SU-DHL-6 (cell line): ENCODE results near the gene DGUOK.
A peak's percentile ranks its signal among the peaks of the same experiment; 100 is the strongest.

Experiments used
- H2AFZ ChIP-seq: fragments of 200-600 bp; sonication (generic); 2 replicates; pipeline ENCODE4 v1.6.1; 2014; ENCODE audit warnings: low read depth, mild to moderate bottlenecking, moderate library complexity, mixed read lengths, antibody characterized with exemption, low read length; ENCODE audit not compliant: severe bottlenecking
- H3F3A ChIP-seq: fragments of 200-600 bp; shearing (Covaris generic); 2 replicates; pipeline ENCODE4 v1.6.0; 2016; ENCODE audit warnings: antibody characterized with exemption, mild to moderate bottlenecking; ENCODE audit not compliant: insufficient read depth
- H3K27ac ChIP-seq: fragments of 200-600 bp; sonication (generic); 2 replicates; pipeline ENCODE4 v1.5.1; 2016; ENCODE audit warnings: low read depth, mild to moderate bottlenecking, low read length, moderate library complexity, mixed read lengths
- H3K27me3 ChIP-seq: fragments of 200-600 bp; sonication (generic), shearing (Covaris generic); 2 replicates; pipeline ENCODE4 v1.6.0; 2014; ENCODE audit warnings: mild to moderate bottlenecking, low read length
- H3K36me3 ChIP-seq: fragments of 200-600 bp; sonication (generic); 2 replicates; pipeline ENCODE4 v1.6.1; 2014; ENCODE audit warnings: mild to moderate bottlenecking, low read length, mixed read lengths
- H3K4me2 ChIP-seq: fragments of 300-600, 200-600 bp; shearing (Covaris generic), sonication (generic); 2 replicates; pipeline ENCODE4 v1.6.0; 2014; ENCODE audit warnings: low read length, low read depth, mild to moderate bottlenecking; ENCODE audit not compliant: poor library complexity, severe bottlenecking
- H3K4me3 ChIP-seq: fragments of 200-600 bp; sonication (generic); 2 replicates; pipeline ENCODE4 v1.5.1; 2014; ENCODE audit warnings: antibody characterized with exemption, low read length, mild to moderate bottlenecking, mixed read lengths; ENCODE audit not compliant: insufficient read depth, poor library complexity, severe bottlenecking
- H3K79me2 ChIP-seq: fragments of 200-600 bp; sonication (generic); 2 replicates; pipeline ENCODE4 v1.6.1; 2014; ENCODE audit warnings: mild to moderate bottlenecking, low read length, moderate library complexity; ENCODE audit not compliant: insufficient read depth
- H3K9ac ChIP-seq: fragments of 200-600 bp; sonication (generic); 2 replicates; pipeline ENCODE4 v1.7.0; 2014; ENCODE audit warnings: mild to moderate bottlenecking, low read length
- H3K9me2 ChIP-seq: fragments of 200-600 bp; sonication (generic); replicated peaks from 2 replicates; pipeline ENCODE4 v1.6.1; 2014; ENCODE audit warnings: low read length; ENCODE audit not compliant: insufficient read depth
- H3K9me3 ChIP-seq: fragments of 200-600 bp; sonication (generic); 2 replicates; pipeline ENCODE4 v1.6.1; 2014; ENCODE audit warnings: low read length, mixed read lengths; ENCODE audit not compliant: insufficient read depth
- H4K20me1 ChIP-seq: fragments of 200-600 bp; sonication (generic); 2 replicates; pipeline ENCODE4 v1.6.1; 2014; ENCODE audit warnings: low read depth, mild to moderate bottlenecking, antibody characterized with exemption, low read length, moderate library complexity, mixed read lengths
- EZH2phosphoT487 ChIP-seq: fragments of 200-600 bp; sonication (generic), shearing (Covaris generic); conservative IDR thresholded peaks from 2 replicates; pipeline ENCODE4 v1.6.1; 2018; ENCODE audit warnings: mild to moderate bottlenecking, antibody characterized with exemption, low read length, moderate library complexity, mixed read lengths
- TF ChIP-seq, protein P1 (sequence below): fragments of 200-600 bp; sonication (generic); IDR thresholded peaks from one replicate; pipeline ENCODE4 v1.5.1; 2017; ENCODE audit warnings: antibody characterized with exemption, mild to moderate bottlenecking, low read length, moderate library complexity; ENCODE audit not compliant: insufficient read depth, poor library complexity, severe bottlenecking

The DGUOK gene

GRCh38 chr2:73906847-73907505 lies 19.7 kb upstream of the DGUOK start:
- no peak overlapping the region for H3K4me2 ChIP-seq
- TF ChIP-seq, protein P1, sequence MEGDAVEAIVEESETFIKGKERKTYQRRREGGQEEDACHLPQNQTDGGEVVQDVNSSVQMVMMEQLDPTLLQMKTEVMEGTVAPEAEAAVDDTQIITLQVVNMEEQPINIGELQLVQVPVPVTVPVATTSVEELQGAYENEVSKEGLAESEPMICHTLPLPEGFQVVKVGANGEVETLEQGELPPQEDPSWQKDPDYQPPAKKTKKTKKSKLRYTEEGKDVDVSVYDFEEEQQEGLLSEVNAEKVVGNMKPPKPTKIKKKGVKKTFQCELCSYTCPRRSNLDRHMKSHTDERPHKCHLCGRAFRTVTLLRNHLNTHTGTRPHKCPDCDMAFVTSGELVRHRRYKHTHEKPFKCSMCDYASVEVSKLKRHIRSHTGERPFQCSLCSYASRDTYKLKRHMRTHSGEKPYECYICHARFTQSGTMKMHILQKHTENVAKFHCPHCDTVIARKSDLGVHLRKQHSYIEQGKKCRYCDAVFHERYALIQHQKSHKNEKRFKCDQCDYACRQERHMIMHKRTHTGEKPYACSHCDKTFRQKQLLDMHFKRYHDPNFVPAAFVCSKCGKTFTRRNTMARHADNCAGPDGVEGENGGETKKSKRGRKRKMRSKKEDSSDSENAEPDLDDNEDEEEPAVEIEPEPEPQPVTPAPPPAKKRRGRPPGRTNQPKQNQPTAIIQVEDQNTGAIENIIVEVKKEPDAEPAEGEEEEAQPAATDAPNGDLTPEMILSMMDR, result no peak
- TF ChIP-seq EZH2phosphoT487, result no peak
- no peaks in the 10 kb centered on the region for H3K27me3 ChIP-seq
- no peaks in the 10 kb centered on the region for H3K79me2 ChIP-seq
- no peaks in the 10 kb centered on the region for H3K9me2 ChIP-seq
- H4K20me1 ChIP-seq, result no peaks in the 10 kb centered on the region
- no peaks in the 10 kb centered on the region for H3K36me3 ChIP-seq
- H3K9me3 ChIP-seq, result no peaks in the 10 kb centered on the region
- H3K4me3 ChIP-seq, result no peak overlapping the region
- H3K27ac ChIP-seq, result no peak overlapping the region
- H3K9ac ChIP-seq, result no peak overlapping the region
- H3F3A ChIP-seq, result no peaks in the 10 kb centered on the region
- H2AFZ ChIP-seq, result no peak overlapping the region

DNA sequence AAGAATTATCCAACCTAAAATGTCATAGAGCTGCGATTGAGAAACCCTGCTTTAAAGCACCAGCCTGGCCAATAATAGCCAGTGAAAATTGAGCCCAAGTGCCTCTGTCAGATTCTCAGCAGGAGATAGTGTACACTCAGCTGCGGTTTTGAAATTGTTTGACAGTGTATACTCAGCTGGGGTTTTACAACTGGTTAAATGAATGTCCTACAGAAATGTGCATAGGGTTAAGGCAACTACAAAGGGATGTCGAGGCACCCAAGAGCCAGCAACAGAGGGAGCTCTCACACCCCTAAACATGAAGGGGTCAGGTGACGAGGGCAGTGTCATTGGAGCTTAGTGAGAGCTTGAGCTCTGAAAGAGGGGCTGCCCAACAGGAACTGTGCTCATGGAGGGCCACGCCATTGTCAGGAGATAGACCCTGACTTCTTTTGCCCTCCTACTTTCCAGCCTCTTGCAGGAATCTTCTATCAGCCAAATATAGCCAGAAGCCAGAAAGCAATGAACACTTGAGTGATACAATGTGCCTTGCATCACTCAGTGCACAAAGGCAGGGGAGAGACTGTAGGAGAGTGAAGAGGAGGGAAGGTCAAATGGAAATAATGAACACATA lies 18.7 kb upstream of the DGUOK start:
- H3F3A ChIP-seq, result no peaks in the 10 kb centered on the region
- no peak overlapping the region for H3K4me2 ChIP-seq
- H4K20me1 ChIP-seq, result no peaks in the 10 kb centered on the region
- peak overlapping the region; percentile 66 for H2AFZ ChIP-seq
- H3K79me2 ChIP-seq, result no peaks in the 10 kb centered on the region
- no peaks in the 10 kb centered on the region for H3K27me3 ChIP-seq
- H3K9me3 ChIP-seq, result no peaks in the 10 kb centered on the region
- H3K27ac ChIP-seq, result no peak overlapping the region
- TF ChIP-seq, protein P1, result peak; percentile 49
- no peak for TF ChIP-seq EZH2phosphoT487
- H3K4me3 ChIP-seq, result no peak overlapping the region
- no peaks in the 10 kb centered on the region for H3K36me3 ChIP-seq
- no peaks in the 10 kb centered on the region for H3K9me2 ChIP-seq
- H3K9ac ChIP-seq, result no peak overlapping the region

- no peak overlapping the region for H3K27ac ChIP-seq
- H3K27me3 ChIP-seq, result no peaks in the 10 kb centered on the region
- no peak overlapping the region for H3K9ac ChIP-seq
- no peaks in the 10 kb centered on the region for H3K79me2 ChIP-seq
- no peaks in the 10 kb centered on the region for H3K9me2 ChIP-seq
- H3K4me3 ChIP-seq, result no peak overlapping the region
- no peaks in the 10 kb centered on the region for H3K9me3 ChIP-seq
- H3K36me3 ChIP-seq, result no peaks in the 10 kb centered on the region
- H4K20me1 ChIP-seq, result no peaks in the 10 kb centered on the region
- no peaks in the 10 kb centered on the region for H3F3A ChIP-seq
- H3K4me2 ChIP-seq, result no peak overlapping the region
- no peak for TF ChIP-seq EZH2phosphoT487
- TF ChIP-seq, protein P1, result no peak
- H2AFZ ChIP-seq, result no peak overlapping the region
These were observed 17.7 kb upstream of the DGUOK start for GRCh38 chr2:73908689-73909652.
